Common myeloid progenitor, CD34-positive (primary cell): ENCODE measurements around the gene FGFBP1.

Source experiments
- CTCF ChIA-PET: fragments of 350-600 bp; sonication (Branson Sonifier 250); formaldehyde crosslinking; loops from one replicate; lab custom pipeline; 2021; ENCODE audit warnings: antibody characterized with exemption; lab: Charles Lee
- POLR2A ChIA-PET: fragments of 350-600 bp; sonication (Branson Sonifier 250); formaldehyde crosslinking; loops from one replicate; lab custom pipeline; 2021; ENCODE audit warnings: antibody characterized with exemption; lab: Charles Lee
- DNase-seq, 3 donors: peaks; one replicate each; pipeline versions ENCODE4 v3.0.0 to v3.0.0-alpha.2; 2013
- H3K27ac ChIP-seq, 2 experiments: 1 replicate in 1 of 2; 2 replicates in 1 of 2; pipeline ENCODE4 v1.7.0; 2013; ENCODE audit warnings: inconsistent platforms in 2 of 2, low read length in 2 of 2, mild to moderate bottlenecking in 2 of 2, low read depth in 1 of 2, moderate library complexity in 1 of 2; ENCODE audit not compliant: severe bottlenecking in 2 of 2, insufficient read depth in 1 of 2, poor library complexity in 1 of 2
- H3K27me3 ChIP-seq, 5 experiments: replicated peaks in 2 of 5; 1 replicate in 3 of 5; 2 replicates in 2 of 5; pipeline versions ENCODE4 v1.6.1 to v1.7.0; 2013; ENCODE audit warnings: low read length in 4 of 5, mild to moderate bottlenecking in 2 of 5, moderate library complexity in 2 of 5, inconsistent platforms in 1 of 5; ENCODE audit not compliant: insufficient read depth in 5 of 5, control insufficient read depth in 4 of 5
- H3K36me3 ChIP-seq, 4 experiments: 1 replicate in 2 of 4; 2 replicates in 2 of 4; pipeline versions ENCODE4 v1.6.1 to v1.7.0; 2013; ENCODE audit warnings: low read length in 3 of 4, control low read depth in 1 of 4, mild to moderate bottlenecking in 1 of 4; ENCODE audit not compliant: control insufficient read depth in 4 of 4, insufficient read depth in 4 of 4
- H3K4me1 ChIP-seq, 4 experiments: 1 replicate in 3 of 4; 2 replicates in 1 of 4; pipeline versions ENCODE4 v1.6.1 to v1.7.1; 2013; ENCODE audit warnings: low read length in 3 of 4, mild to moderate bottlenecking in 3 of 4, control low read depth in 1 of 4, inconsistent platforms in 1 of 4, moderate library complexity in 1 of 4; ENCODE audit not compliant: control insufficient read depth in 4 of 4, insufficient read depth in 4 of 4; ENCODE audit errors: control extremely low read depth in 1 of 4
- H3K4me3 ChIP-seq, 7 experiments: 1 replicate in 4 of 7; 2 replicates in 3 of 7; pipeline versions ENCODE4 v1.5.1 to v1.7.0; 2013; ENCODE audit warnings: mild to moderate bottlenecking in 7 of 7, low read length in 6 of 7, moderate library complexity in 6 of 7, inconsistent platforms in 2 of 7, low read depth in 2 of 7, control low read depth in 1 of 7; ENCODE audit not compliant: insufficient read depth in 4 of 7, control insufficient read depth in 1 of 7; ENCODE audit errors: extremely low read depth in 1 of 7
- H3K9me3 ChIP-seq, 5 experiments: 1 replicate in 4 of 5; 2 replicates in 1 of 5; pipeline versions ENCODE4 v1.6.1 to v1.7.1; 2013; ENCODE audit warnings: low read length in 4 of 5, mild to moderate bottlenecking in 2 of 5, inconsistent platforms in 1 of 5, low read depth in 1 of 5, moderate library complexity in 1 of 5; ENCODE audit not compliant: control insufficient read depth in 4 of 5, insufficient read depth in 2 of 5; ENCODE audit errors: control extremely low read depth in 1 of 5
- WGBS: methylation state at CpG from one replicate; pipeline ENCODE4 v1.1.5; 2013; ENCODE audit not compliant: insufficient coverage; 5-methylcytosine and 5-hydroxymethylcytosine counted together

FGFBP1 gene

GRCh38 chr4:15899511-15899910, 39.0 kb downstream of the FGFBP1 start:
- no peak for DNase-seq
- H3K36me3 ChIP-seq: no peaks in the 10 kb centered on the region
- no peak overlapping the region for H3K27ac ChIP-seq
- peaks cover 0 to 7% (median 3%) of the 10 kb centered on the region in 4 experiments for H3K4me1 ChIP-seq
- no peaks in the 10 kb centered on the region for H3K27me3 ChIP-seq
- WGBS: no CpG with 5 or more reads among the region's 1 CpG
- peaks cover 0 to 2% (median 0%) of the 10 kb centered on the region in 5 experiments for H3K9me3 ChIP-seq
- ChIA-PET CTCF (no interaction called here), POLR2A (no interaction called here)
- H3K4me3 ChIP-seq: no peak overlapping the region

DNA sequence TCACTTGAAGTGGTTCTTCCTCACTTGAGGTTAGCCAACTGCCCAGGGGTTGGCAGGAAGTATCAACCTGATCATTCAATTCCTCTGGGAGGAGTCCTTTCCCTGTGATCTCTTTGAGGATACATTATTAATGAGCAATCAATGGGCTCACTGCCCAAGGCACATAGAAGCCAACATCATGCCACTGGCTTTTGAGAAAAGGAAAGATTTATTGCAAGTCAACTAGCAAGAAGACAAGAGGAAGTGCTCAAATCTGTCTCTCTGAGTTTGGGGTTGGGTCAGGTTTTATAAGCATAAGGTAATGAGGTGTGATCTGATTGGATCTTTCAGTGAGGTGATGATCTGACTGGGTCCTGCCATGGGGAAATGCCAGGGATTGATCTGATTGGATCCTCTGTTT, 39.6 kb downstream of the FGFBP1 start:
- H3K36me3 ChIP-seq: no peaks in the 10 kb centered on the region
- POLR2A ChIA-PET: no interaction called here
- H3K4me1 ChIP-seq: peaks cover 0 to 7% (median 3%) of the 10 kb centered on the region in 4 experiments
- CTCF ChIA-PET: interaction anchor here (1.5 kb wide), 1 partner anchor 16 kb away, joined by 5 read pairs; no protein-coding TSS in a partner anchor
- DNase-seq: no peak
- H3K9me3 ChIP-seq: no peaks in the 10 kb centered on the region
- no peaks in the 10 kb centered on the region for H3K27me3 ChIP-seq
- no peak overlapping the region for H3K27ac ChIP-seq
- no peak overlapping the region for H3K4me3 ChIP-seq

GRCh38 chr4:15897577-15897976, 41.0 kb downstream of the FGFBP1 start:
- peaks cover 0 to 4% (median 2%) of the 10 kb centered on the region in 4 experiments for H3K4me1 ChIP-seq
- no peak for DNase-seq
- ChIA-PET CTCF (interaction anchor here (1.5 kb wide), 1 partner anchor 15 kb away, joined by 5 read pairs; no protein-coding TSS in a partner anchor), POLR2A (no interaction called here)
- no peak overlapping the region for H3K4me3 ChIP-seq
- H3K27me3 ChIP-seq: no peaks in the 10 kb centered on the region
- H3K9me3 ChIP-seq: no peaks in the 10 kb centered on the region
- WGBS: 92% methylated on average over 2 of the region's 2 CpGs
- H3K36me3 ChIP-seq: no peaks in the 10 kb centered on the region
- H3K27ac ChIP-seq: no peak overlapping the region

- WGBS: 75% methylated on average over 1 of the region's 4 CpGs
- peaks cover 3 to 6% (median 5%) of the 10 kb centered on the region in 4 experiments for H3K4me1 ChIP-seq
- no peaks in the 10 kb centered on the region for H3K36me3 ChIP-seq
- CTCF ChIA-PET: interaction anchor here (0.8 to 1.5 kb wide), 3 partner anchors 9 to 12 kb away, joined by 3 to 6 read pairs (median 4); no protein-coding TSS in a partner anchor
- no peaks in the 10 kb centered on the region for H3K9me3 ChIP-seq
- H3K27ac ChIP-seq: no peak overlapping the region
- DNase-seq: no peak
- H3K4me3 ChIP-seq: no peak overlapping the region
- no peaks in the 10 kb centered on the region for H3K27me3 ChIP-seq
- POLR2A ChIA-PET: no interaction called here
These were observed 43.3 kb downstream of the FGFBP1 start for GRCh38 chr4:15894921-15895916.

- H3K36me3 ChIP-seq: no peaks in the 10 kb centered on the region
- peaks cover 3 to 6% (median 5%) of the 10 kb centered on the region in 4 experiments for H3K4me1 ChIP-seq
- H3K27ac ChIP-seq: no peak overlapping the region
- no peak overlapping the region for H3K4me3 ChIP-seq
- CTCF ChIA-PET: interaction anchor here (1.3 kb wide), 1 partner anchor 11 kb away, joined by 4 read pairs; no protein-coding TSS in a partner anchor
- no peaks in the 10 kb centered on the region for H3K27me3 ChIP-seq
- no peaks in the 10 kb centered on the region for H3K9me3 ChIP-seq
- DNase-seq: no peak
- POLR2A ChIA-PET: no interaction called here
- WGBS: no CpG with 5 or more reads among the region's 1 CpG
These were observed 44.1 kb downstream of the FGFBP1 start for GRCh38 chr4:15894393-15894792.

DNA sequence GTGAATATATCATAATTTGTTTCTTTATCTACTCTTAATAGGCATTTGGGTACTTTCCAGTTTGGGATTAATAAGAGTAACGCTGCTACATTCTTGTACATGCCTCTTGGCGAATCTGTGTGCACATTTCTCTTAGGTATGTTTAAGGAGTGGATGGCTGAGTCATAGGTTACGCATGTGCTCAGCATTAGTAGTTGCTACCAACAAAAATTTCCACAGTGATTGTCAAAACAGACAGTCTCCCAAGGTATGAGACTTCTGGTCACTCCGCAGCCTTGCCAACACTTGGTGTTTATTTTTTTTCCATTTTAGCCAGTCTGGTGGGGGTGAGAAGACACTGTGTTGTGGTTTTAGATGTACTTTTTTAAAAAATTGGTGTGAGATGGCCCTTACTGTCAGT, 44.6 kb downstream of the FGFBP1 start:
- WGBS: 100% methylated on average over 2 of the region's 4 CpGs
- no peaks in the 10 kb centered on the region for H3K36me3 ChIP-seq
- H3K27ac ChIP-seq: no peak overlapping the region
- no peaks in the 10 kb centered on the region for H3K27me3 ChIP-seq
- no peak for DNase-seq
- no peaks in the 10 kb centered on the region for H3K9me3 ChIP-seq
- ChIA-PET CTCF (interaction anchor here (2.3 kb wide), 1 partner anchor 11 kb away, joined by 14 read pairs; no protein-coding TSS in a partner anchor), POLR2A (no interaction called here)
- H3K4me1 ChIP-seq: peaks cover 3 to 6% (median 5%) of the 10 kb centered on the region in 4 experiments
- no peak overlapping the region for H3K4me3 ChIP-seq

DNA sequence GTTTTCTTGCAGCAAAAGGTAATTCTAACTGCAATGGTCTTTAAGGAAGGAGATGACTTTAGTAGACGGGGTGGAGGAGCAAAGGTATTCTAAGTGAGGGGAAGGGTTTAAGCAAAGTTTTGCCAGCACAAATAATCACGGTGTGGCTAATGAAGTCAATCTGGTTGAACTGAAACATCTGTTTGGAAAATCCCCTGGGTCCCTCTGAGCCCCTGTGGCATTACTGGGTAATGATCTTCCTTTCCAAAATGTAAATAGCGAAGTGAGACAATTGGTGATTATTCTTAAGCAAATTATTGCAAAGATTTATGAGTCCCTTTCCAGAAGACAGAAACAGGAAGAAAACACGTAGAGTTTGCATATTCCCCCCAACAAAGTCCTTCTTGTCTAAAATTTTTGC, 47.2 kb downstream of the FGFBP1 start:
- Histone ChIP-seq H3K36me3 (no peaks in the 10 kb centered on the region), H3K4me1 (peaks cover 3 to 6% (median 5%) of the 10 kb centered on the region in 4 experiments), H3K27me3 (no peaks in the 10 kb centered on the region), H3K4me3 (peak overlapping the region in 1 of 7 experiments; percentile 32), H3K9me3 (no peaks in the 10 kb centered on the region), H3K27ac (no peak overlapping the region)
- 70% methylated on average over 2 of the region's 4 CpGs for WGBS
- DNase-seq: peak in 2 of 3 donors; percentile 28 to 32
- ChIA-PET POLR2A (no interaction called here), CTCF (interaction anchor here (1.2 kb wide), 1 partner anchor 9 kb away, joined by 3 read pairs; no protein-coding TSS in a partner anchor)
